Measurements from ENCODE around the gene GINS2. TPM values are rescaled to one million over a fixed set of nuclear protein-coding genes. Genes with fewer than 3 reads are reported as not detected.

The GINS2 gene
- total RNA-seq, 1 experiment from 2014 or later, result 67.4 TPM

DNA sequence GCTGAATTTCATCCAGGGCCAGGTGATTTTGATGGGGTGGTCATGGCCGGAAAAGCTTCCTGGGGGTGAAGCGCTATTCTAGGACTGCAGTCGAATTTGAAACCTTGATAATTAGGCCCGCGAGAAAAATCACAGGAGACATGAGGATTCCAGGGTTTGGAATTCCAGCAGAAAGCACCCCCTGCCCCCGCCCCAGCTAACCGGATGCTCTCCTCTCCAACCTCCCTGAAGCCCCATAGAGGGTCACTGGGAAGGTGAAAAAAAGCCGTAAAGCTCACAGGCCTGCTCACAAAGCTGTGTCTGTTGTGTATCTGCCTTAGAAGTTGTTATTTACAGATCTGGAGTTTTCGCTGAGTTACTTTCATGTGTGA, 1.2 kb upstream of the GINS2 start:
- no peak for DNase-seq (ENCODE audit: low spot score)

DNA sequence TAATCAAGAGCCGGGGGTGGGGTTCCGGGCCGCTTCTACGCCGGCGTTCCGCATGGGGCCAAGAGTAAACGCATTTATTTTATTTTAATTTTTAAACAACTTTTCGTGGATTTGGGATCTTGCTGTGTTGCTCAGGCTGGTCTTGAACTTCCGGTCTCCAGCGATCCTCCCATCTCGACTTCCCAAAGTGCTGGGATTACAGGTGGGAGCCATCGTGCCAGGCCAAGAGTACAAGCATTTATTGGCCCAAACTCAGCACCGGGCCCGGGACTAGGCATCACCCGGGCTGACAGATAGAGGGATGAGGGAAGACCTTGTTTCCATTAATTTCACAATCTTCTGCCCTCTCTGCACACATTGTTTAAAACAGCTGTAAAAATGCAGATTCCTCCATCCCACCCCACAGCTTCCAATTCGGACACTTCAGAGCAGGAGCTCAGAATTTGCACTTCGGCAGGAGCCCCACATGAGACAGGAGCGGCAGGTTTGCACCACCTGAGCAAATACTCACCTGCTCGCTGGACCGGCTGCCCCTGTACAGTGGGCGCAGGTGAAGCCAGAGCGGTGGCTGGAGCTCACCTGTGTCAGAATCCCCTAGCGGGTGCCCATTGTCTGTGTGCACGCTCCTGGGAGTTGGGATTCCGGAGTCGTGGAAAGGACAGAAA, 663 bp upstream of the GINS2 start:
- DNase-seq (ENCODE audit: low spot score), result no peak

DNA sequence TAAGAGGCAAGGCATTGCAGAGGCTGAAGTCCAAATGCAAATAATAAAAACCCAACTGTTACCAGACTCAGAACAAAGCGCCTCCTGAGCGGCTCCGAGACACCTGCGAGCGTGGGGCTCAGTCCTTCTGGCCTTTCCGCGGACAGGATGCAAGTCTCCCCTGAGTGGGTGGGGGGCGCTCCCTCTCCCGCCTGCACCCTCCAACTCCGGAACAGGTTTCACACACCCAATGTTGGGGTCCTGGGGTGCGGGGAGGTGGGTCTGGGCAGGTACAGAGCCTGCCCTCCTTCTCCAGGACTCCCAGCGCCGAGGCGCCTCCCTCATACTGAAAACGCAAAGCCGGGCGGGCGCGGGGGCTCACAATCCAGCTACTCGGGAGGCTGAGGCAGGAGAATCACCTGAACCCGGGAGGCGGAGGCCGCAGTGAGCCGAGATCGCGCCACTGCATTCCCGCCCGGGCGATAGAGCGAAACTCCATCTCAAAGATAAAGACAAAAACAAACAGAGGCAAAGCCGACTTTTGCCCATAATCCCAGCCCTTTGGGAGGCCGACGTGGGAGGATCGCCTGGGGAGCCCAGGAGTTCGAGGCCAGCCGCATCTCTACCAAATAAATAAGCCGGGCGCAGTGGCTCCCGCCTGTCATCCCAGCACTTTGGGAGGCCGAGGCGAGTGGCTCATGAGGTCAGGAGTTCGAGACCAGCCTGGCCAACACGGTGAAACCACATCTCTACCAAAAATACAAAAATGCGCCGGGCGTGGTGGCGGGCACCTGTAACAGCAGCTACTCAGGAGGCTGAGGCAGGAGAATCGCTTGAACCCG, 893 bp downstream of the GINS2 start:
- DNase-seq (ENCODE audit: low spot score), result no peak

DNA sequence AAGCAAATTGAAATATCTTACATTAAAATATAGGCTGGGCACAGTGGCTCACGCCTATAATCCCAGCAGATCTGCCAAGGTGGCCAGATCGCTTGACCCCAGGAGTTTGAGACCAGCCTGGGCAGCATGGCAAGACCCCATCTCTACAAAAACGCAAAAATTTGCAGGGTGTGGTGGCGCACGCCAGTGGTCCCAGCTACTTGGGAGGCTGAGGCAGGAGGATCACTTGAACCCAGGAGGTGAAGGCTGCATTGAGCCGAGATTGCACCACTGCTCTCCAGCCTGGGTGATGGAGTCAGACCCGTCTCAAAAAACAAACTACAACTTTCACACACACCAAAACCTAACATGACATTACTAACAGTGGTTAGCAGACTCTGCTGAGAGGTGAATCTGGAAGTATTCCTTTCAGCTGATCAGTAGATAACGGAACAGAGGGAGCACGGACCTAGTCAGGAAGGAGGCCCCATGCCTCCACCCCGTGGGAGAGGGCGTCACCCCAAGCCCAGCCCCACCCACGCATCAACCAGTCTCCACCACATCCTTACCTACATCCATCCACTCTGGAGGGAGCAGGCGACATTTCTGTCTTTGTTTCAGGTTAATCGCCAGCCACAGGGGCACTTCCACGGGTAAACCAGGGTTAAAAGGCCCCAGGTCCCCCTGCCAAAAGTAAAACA, 1.7 kb downstream of the GINS2 start:
- DNase-seq (ENCODE audit: low spot score), result no peak

DNA sequence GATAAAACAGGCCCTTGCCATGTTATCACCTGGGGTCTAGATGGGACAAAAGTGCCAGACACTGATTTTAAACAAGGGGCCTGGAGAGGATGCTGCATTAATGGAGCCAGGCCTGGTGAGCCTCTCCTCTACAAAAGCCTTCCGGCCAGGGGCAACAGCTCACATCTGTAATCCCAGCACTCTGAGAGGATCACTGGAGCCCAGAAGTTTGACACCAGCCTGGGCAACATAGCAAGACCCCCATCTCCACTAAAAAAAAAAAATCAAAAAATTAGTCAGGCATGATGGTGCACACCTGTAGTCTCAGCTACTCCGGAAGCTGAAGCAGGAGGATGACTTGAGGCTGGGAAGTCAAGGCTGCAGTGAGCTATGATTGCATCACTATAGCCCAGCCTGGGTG, 3.5 kb downstream of the GINS2 start:
- DNase-seq (ENCODE audit: low spot score), result no peak

DNA sequence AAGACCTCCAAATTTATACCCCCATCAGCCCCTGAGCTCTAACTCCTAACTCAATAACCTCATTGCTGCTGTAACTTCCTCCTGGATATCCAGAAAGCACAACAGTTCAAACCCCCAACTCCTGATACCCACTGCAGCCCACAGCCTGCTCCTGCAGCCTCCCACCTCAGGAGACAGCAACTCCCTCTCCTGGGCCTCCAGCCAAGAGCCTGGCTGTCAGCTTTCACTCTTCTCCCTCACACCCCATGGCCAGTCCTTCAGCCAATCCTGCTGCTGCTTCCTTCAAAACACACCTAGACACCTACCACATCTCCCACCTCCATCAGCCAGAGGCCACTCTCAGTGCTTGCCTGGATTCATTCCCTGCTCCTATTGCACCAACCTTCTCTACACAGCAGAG, 5.4 kb downstream of the GINS2 start:
- no peak for DNase-seq (ENCODE audit: low spot score)

DNA sequence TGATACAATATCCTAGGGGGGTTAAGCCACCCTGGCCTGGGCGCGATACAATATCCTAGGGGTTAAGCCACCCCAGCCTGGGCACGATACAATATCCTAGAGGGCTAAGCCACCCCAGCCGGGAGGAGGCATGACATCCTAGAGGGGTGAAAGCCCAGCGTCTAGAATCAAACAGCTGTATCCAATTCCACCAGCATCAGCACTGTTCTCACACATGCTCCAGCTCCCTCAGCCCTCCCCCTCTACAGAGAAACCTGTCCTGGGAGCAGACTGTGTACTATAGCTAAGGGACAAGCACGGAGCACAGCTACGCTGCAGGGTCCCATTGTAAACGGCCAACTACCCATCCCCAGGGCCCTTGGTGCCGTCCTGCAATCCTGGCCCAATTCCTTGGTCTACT, 6.2 kb downstream of the GINS2 start:
- no peak for DNase-seq (ENCODE audit: low spot score)

DNA sequence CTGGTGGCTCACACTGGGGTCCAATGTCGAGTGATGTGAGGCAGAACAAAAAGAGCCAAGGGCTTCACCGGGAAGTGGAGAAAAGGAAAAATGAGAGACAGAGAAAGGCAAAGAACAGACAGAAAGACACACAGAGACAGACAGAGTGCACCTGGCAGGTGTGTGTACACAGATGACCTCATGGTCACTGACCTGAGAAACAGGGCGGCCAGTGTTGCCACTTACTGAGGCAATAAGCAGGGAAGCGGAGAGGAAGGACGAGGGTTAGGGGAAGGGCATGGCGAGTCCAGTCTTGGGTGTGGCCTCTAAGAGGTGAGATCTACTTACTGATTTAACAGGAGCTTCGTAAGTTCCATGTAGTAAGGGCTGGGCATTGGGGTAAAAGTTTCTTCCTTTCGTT, 7.5 kb downstream of the GINS2 start:
- DNase-seq (ENCODE audit: low spot score), result no peak

DNA sequence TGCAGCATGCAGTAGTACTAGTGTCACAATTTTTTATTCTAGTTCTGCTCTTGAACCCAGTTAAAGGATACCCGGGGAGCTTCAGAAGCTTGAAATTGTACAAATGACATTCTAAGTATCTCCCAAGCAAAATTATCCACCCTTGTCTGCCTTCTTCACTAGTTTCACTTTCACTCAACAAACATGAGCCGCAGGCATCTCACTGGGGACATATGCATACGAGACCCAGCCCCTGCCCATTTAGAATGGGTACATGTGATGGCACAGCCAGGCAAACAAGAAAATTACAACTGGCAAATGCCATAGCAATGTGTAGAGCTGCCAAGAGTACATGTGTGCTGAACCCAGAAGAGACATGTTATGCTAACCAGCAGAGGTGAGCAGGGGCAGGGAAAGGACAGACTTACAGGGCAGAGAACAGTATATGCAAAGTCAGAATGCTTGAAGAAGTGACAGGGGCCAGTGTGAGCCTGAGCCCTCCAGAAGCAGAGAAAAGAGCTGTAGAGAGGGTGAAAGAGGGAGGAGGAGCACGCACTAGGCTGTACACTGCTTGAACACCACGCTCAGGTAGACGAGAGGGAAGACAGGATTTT, 8.3 kb downstream of the GINS2 start:
- no peak for DNase-seq (ENCODE audit: low spot score)

DNA sequence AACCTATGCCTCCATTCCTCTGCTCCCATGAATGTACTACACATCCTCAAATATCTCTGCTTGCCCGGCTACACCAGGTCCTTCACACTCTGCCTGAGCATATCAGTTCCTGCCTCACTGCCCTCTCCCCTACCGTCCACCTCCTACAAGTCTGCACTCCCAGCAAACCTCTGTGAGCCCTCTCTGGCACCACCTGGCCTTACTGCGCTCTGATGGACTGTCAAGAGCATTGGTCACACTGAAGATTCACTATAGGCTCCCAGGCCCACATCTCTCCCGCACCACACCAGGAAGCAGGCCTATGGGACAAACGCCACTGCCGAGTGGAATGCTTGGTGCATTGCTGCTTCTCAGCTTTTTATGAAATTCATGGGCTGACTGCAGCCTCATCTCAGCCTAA, 8.9 kb downstream of the GINS2 start:
- DNase-seq (ENCODE audit: low spot score), result no peak

DNA sequence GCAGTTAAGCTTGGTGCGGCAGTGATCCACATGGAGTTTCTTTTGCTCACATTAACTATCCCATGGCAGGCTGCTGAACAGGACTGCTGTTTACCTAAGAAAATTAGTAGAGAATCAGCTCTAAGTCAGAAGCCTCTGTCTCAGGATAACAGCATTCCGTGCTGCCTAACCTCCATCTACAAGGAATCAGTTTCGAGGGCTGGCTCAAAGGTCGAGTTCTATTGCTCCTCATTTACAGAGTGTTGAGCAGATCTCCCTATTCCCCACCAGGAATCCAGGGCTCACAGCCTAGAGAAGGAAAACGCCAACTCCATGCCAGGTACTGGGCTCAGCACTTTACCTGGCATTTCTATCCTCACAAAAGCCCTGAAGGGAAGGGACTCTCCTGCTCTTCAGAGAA, 9.9 kb downstream of the GINS2 start:
- no peak for DNase-seq (ENCODE audit: low spot score)

DNA sequence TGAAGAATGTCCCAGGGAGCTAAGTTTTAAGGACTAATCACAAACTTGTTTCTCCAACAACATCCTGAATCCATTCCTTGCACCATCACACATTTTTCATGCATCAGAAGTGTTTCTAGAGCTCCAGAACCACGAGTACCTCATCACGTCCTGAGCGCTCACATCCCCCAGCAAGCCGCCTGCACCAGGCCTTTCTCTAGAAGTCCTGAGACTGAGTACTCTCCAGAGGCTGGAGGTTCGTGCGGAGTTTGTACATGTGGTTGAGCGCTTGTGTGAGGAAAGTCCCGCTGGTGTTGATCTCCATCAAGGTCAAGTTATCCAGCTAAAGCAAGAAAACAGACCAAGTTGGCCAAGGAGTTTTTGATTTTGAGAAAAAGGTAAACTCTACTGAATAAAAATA, 10.7 kb downstream of the GINS2 start:
- DNase-seq (ENCODE audit: low spot score), result no peak

DNA sequence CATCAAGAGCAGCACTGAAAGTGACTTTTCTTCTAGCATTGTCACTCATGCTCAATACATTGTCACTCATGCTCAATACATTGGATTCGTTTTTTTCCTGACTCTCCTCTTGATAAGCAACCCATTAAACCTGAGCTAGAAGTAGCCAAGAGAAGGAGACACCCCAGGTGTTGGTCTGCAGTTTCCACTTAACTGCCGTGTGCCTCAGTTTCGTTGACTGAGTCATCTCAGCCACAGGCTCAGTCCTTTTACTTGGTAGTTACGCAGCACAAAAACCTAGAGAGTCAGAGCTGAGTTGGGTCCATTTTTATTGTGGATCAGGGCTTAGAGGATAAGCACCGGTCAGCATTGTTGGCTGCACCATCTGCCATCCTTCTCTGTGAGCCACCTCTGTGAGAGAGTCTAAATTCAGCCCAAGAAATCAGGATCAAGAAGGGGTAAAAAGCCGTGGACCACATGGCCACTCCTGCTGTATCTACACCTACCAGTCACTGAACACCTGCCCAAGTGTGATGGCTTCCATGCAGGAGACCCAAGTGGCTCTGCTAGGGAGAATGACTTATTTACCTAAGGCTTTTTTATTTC, 11.3 kb downstream of the GINS2 start:
- DNase-seq (ENCODE audit: low spot score), result no peak

DNA sequence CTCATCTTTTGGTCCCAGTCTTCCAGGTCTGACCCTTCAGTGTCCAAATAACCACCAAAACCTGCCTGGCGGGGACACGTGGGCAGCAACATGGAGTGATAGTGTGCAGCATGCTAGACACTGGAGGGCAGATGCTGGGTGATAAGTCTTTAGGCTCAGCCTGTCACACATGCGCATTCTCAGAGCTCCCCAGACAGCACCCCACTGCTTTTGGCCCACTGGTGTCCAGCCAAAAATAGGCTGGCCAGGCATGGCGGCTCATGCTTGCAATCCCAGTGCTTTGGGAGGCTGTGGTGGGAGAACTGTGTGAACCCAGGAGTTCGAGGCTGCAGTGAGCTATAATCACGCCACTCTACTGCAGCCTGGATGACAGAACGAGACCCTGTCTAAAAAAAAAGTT, 12.3 kb downstream of the GINS2 start:
- no peak for DNase-seq (ENCODE audit: low spot score)

DNA sequence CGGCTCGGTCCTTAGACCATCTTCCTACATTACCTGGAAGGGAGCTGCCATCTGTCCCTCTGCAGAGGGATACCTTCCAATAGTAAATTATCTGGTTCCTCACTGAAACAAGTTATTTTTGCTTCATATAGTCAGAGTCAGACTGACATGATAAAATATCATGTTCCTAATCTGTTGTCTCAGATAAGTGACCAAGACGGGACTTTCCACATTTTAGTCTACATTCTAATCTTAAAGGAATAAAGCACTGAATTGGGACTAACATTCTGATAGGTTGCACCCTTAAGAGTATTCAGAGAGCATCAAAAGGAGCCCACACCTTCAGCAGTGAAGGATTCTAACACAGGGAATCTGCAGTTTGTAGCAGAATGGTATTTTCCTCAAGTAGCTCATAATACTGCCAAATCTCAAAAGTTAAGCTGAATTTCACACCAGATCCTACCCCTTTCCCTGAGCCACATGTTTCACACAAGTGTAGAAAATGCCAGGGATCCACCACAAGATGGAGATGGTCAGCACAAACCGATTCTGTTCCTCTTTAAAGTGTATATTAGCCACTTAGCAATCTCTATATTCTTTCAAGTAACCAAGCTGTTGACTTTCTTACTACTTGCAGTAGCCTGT, 13.4 kb downstream of the GINS2 start:
- peak; percentile 47 for DNase-seq (ENCODE audit: low spot score)

DNA sequence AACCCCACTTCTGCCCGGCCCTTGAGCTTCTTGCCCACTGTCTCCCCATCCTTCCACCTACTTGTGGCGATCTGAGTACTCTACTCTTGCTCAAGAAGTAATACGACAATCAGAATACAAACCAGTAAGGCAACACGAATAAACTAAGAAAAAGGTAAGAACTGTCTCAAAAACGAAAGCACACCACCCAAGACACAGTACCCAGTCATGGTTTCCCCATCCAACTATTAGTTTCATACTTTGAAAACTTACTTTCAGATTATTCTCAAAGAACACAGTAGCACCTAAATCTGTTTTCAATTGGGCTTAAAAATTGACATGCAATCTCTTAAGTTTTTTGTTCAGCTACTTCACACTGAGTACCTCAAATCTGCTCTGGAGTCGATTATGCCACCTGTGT, 13.9 kb downstream of the GINS2 start:
- no peak for DNase-seq (ENCODE audit: low spot score)

DNA sequence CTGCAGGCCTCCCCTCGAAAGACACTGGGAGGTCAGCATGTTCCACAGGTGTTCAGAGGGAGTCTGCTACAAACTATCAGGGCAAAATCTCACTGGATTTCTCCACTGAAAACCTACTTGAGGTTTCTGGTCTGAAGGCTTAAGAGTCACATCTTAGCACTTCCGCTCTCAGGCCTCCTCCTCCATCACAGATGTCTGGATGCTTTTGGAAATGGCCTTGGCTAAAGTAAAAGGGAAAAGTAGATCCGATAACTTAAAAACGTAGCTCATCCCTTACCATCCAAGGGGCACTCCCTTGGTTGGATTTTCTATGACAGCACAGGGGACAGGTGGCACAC, 14.4 kb downstream of the GINS2 start:
- no peak for DNase-seq (ENCODE audit: low spot score)

DNA sequence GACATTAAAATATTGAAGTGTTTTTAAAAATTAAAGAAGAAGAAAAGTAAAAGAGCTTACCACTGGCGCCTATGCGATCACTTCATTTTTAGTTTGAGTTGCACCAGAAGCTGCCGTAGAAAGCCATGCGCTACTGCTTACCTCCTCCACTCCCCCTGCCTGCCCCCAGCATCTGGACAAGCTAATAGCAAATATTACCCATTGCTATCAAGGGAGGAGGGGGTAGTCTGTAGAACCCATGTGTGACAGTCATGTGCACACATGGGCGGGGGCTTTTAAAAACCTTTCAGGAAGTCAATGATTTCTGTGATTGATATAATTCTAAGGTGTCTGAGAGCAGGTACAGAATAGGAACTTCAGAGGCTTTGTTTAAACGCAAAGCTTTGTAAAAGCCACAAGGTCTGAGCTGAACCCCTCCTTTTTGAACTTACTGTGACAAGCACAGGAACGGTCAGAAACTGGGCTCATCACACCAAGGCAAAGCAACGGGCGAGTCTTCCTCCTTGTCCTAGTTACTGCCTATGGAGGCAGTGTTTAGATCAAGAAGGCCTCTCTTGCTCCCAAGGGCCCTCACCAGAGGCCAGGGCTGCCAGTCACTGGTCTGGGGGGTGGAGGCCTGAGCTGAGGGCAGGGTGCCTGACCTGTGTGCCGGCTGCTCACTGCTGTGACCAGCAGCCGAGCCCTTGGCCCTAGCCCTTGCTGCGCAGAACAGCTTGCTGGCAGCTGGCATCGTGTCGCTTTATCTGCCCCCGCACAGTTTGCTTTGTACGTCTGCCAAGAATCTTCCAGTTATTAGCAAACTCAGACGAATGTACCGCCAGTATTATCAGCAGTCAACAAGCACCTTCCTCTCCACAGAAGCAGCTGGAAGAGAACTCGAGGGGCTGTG, 15.0 kb downstream of the GINS2 start:
- no peak for DNase-seq (ENCODE audit: low spot score)

DNA sequence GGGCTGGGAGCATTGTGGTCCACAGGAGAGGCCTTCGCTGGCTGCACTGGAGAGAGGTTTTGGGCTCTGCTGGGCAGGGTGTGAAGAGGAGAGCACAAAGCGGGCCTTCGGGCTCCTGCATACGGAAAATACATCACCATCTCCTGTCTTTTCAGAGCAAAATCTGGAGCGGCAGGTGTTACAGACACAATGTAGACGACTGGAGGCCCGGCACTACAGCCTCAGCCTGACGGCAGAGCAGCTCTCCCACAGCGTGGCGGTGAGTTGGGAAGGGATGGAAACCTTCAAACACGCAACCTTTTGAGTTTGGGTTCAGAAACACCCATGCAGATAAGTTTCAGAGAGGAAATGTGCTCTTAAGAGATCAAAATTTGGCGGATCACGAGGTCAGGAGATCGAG, 17.9 kb downstream of the GINS2 start:
- no peak for DNase-seq (ENCODE audit: low spot score)

DNA sequence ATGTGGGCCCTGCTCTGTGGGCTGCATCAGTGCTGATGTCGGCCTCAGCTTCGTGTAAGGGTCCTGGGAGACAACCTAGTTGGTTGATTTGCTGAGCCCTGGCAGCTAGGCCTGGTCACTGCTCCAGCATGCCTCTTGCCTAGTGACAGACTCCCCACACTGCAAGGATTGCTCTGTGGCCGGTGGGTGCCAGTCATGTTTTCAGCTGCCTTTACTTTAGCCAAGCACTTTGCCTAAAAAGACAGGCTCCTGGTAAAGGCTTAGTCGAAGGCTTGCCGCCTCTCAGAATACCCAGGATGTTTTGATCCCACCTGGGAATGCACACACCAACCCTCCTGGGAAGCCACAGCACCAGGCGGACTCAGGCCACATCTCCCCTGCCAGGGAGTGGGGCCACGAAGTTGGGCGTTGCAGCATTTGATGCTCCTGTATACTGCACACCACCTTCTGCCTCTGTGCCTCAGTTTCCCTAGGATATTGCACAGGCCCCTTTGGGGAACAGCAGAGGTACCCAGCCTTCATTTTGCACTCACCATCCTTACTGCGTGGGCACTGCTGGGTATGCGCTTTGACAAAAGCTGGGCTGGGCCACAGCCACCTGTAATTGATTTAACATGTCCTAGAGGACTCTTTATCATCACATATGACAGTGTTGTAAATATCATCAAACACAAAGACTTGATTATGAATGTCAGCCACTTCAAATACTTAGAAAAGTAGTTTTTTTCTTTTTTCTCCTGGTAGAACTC, 19.9 kb downstream of the GINS2 start:
- no peak for DNase-seq (ENCODE audit: low spot score)

Data from A172 (cell line).